GM23338 (cell line): ENCODE data around the gene RYR2. TPM values are rescaled to one million over a fixed set of nuclear protein-coding genes. Genes with fewer than 3 reads are reported as not detected.

ENCODE experiments used
- ATAC-seq: fragments of 200-7000 bp; cut with Tn5 transposase; 3 replicates; pipeline ENCODE4 v1.9.1; 2020
- DNase-seq: peaks from one replicate; pipeline ENCODE4 v3.0.0-alpha.2; 2015; ENCODE audit warnings: low spot score
- H2AFZ ChIP-seq: fragments of 200-600 bp; sonication (generic); 2 replicates; pipeline ENCODE4 v1.8.0; 2016; ENCODE audit warnings: antibody characterized with exemption, mild to moderate bottlenecking, moderate library complexity
- H3F3A ChIP-seq: fragments of 200-600 bp; sonication (generic); replicated peaks from 2 replicates; pipeline ENCODE4 v1.8.0; 2017; ENCODE audit warnings: antibody characterized with exemption, mixed run types, low read depth
- H3K27ac ChIP-seq: fragments of 200-600 bp; sonication (generic); 2 replicates; pipeline ENCODE4 v1.6.1; 2016; ENCODE audit warnings: low read depth
- H3K27me3 ChIP-seq: fragments of 200-600 bp; sonication (generic); 2 replicates; pipeline ENCODE4 v1.8.0; 2016; ENCODE audit warnings: mild to moderate bottlenecking, mixed run types, moderate library complexity; ENCODE audit not compliant: insufficient read depth
- H3K36me3 ChIP-seq: fragments of 200-600 bp; sonication (generic); 2 replicates; pipeline ENCODE4 v1.8.0; 2016; ENCODE audit warnings: mild to moderate bottlenecking; ENCODE audit not compliant: insufficient read depth
- H3K4me1 ChIP-seq: fragments of 200-600 bp; sonication (generic); 2 replicates; pipeline ENCODE4 v1.8.0; 2016; ENCODE audit warnings: mild to moderate bottlenecking, moderate library complexity; ENCODE audit not compliant: insufficient read depth
- H3K4me2 ChIP-seq: fragments of 200-600 bp; sonication (generic); 2 replicates; pipeline ENCODE4 v1.7.1; 2017; ENCODE audit warnings: mixed run types
- H3K4me3 ChIP-seq: fragments of 200-600 bp; sonication (generic); 2 replicates; pipeline ENCODE4 v1.6.1; 2016; ENCODE audit warnings: mixed run types
- H3K79me2 ChIP-seq: fragments of 200-600 bp; sonication (generic); replicated peaks from 2 replicates; pipeline ENCODE4 v1.8.0; 2017; ENCODE audit warnings: mild to moderate bottlenecking; ENCODE audit not compliant: insufficient read depth
- H3K9me2 ChIP-seq: fragments of 200-600 bp; sonication (generic); 2 replicates; pipeline ENCODE4 v1.8.0; 2017; ENCODE audit not compliant: insufficient read depth
- H4K20me1 ChIP-seq: fragments of 200-600 bp; sonication (generic); replicated peaks from 2 replicates; pipeline ENCODE4 v1.8.0; 2017; ENCODE audit warnings: mild to moderate bottlenecking; ENCODE audit not compliant: insufficient read depth
- H3K27ac Mint-ChIP-seq: 2 replicates; pipeline ENCODE4 v1.8.0; 2020; ENCODE audit warnings: inconsistent platforms, mild to moderate bottlenecking, moderate library complexity, mixed read lengths
- H3K27me3 Mint-ChIP-seq: 3 replicates; pipeline ENCODE4 v1.8.0; 2022; ENCODE audit warnings: low read depth, mild to moderate bottlenecking, moderate library complexity, mixed read lengths, inconsistent platforms; ENCODE audit not compliant: insufficient read depth, poor library complexity
- H3K36me3 Mint-ChIP-seq: 3 replicates; pipeline ENCODE4 v1.8.0; 2021; ENCODE audit warnings: low read depth, mild to moderate bottlenecking, inconsistent platforms, moderate library complexity, mixed read lengths
- H3K4me1 Mint-ChIP-seq: 3 replicates; pipeline ENCODE4 v1.8.0; 2020; ENCODE audit warnings: mild to moderate bottlenecking, inconsistent platforms, mixed read lengths
- H3K4me3 Mint-ChIP-seq: 3 replicates; pipeline ENCODE4 v1.8.0; 2021; ENCODE audit warnings: moderate library complexity, mild to moderate bottlenecking, inconsistent platforms, mixed read lengths
- H3K9me3 Mint-ChIP-seq: 3 replicates; pipeline ENCODE4 v1.8.0; 2020; ENCODE audit warnings: moderate library complexity, mild to moderate bottlenecking, inconsistent platforms, mixed read lengths
- ETS1 ChIP-seq: IDR thresholded peaks from 2 replicates; pipeline ENCODE4 v1.6.1; 2016; ENCODE audit warnings: antibody characterized with exemption
- EZH2phosphoT487 ChIP-seq: fragments of 200-600 bp; sonication (generic); IDR thresholded peaks from one replicate; pipeline ENCODE4 v1.8.1; 2018; ENCODE audit warnings: antibody characterized with exemption; ENCODE audit not compliant: unreplicated experiment
- NANOG ChIP-seq: IDR thresholded peaks from 2 replicates; pipeline ENCODE4 v1.6.1; 2016; ENCODE audit warnings: antibody characterized with exemption, borderline replicate concordance
- POLR2AphosphoS5 ChIP-seq: IDR thresholded peaks from 2 replicates; pipeline ENCODE4 v1.6.1; 2016; ENCODE audit warnings: antibody characterized with exemption, low read depth
- STAT1 ChIP-seq: IDR thresholded peaks from one replicate; pipeline ENCODE4 v1.6.1; 2016; ENCODE audit warnings: antibody characterized with exemption; ENCODE audit not compliant: unreplicated experiment
- ZNF462 ChIP-seq: fragments of 250-450 bp; sonication (Bioruptor Pico); IDR thresholded peaks from 2 replicates; pipeline ENCODE4 v1.5.0; 2020; ENCODE audit warnings: mild to moderate bottlenecking, moderate library complexity
- polyA plus RNA-seq: library from polyadenylated mRNA; unstranded; fragments of >200 nt; fragmentation: Nextera tagmentation; extraction: Ambion mirVana; gene quantifications from 2 replicates; pipeline ENCODE4 v1.2.1, GENCODE V29; 2016
- total RNA-seq: library from RNA; depleted of rRNA; stranded (reverse); fragments of >200 nt; shearing (Covaris generic); gene quantifications from 2 replicates; pipeline ENCODE4 v1.2.3, GENCODE V29; 2014

Gene RYR2
- total and polyA plus RNA-seq, 2 experiments from 2014 or later, result 8.9 to 10.0 TPM

- TF ChIP-seq ZNF462 (CRISPR knock-in tag) (no peak), ETS1 (no peak)
Measured at GRCh38 chr1:237012788-237013383, 29.1 kb upstream of the RYR2 start (continued).

- Histone ChIP-seq H3F3A (no peaks in the 10 kb centered on the region), H2AFZ (no peak overlapping the region), H3K9me2 (peaks cover 7% of the 10 kb centered on the region; the same call in 1 of the 2 replicates), H3K36me3 (no peaks in the 10 kb centered on the region), H3K79me2 (no peaks in the 10 kb centered on the region), H3K27ac (no peak overlapping the region), H3K4me2 (no peak overlapping the region), H4K20me1 (no peaks in the 10 kb centered on the region), H3K4me1 (peaks cover 53% of the 10 kb centered on the region), H3K4me3 (no peak overlapping the region), H3K27me3 (no peaks in the 10 kb centered on the region)
- ATAC-seq (no peak), DNase-seq (no peak)
- Mint-ChIP-seq H3K27ac (no peak overlapping the region), H3K4me3 (no peak overlapping the region), H3K36me3 (no peaks in the 10 kb centered on the region), H3K27me3 (peaks cover 2% of the 10 kb centered on the region), H3K4me1 (peaks cover 52% of the 10 kb centered on the region), H3K9me3 (no peaks in the 10 kb centered on the region; the same call in 2 of the 3 replicates)
- TF ChIP-seq POLR2AphosphoS5 (no peak), ETS1 (no peak), ZNF462 (CRISPR knock-in tag) (no peak), STAT1 (no peak), EZH2phosphoT487 (no peak), NANOG (no peak)
Measured at GRCh38 chr1:237013608-237014007, 28.4 kb upstream of the RYR2 start.
